Amniotic epithelial cell (primary cell): ENCODE measurements around the gene DKKL1.

Experiments
- DNase-seq: peaks from one replicate; pipeline ENCODE4 v3.0.0-alpha.2; 2010; ENCODE audit warnings: low read depth

The DKKL1 gene

GRCh38 chr19:49396738-49397505 lies 33.2 kb downstream of the DKKL1 start:
- DNase-seq, result no peak

- no peak for DNase-seq
Measured at GRCh38 chr19:49398001-49398615, 34.4 kb downstream of the DKKL1 start.

- no peak for DNase-seq
Measured at GRCh38 chr19:49398931-49399330, 35.3 kb downstream of the DKKL1 start.

GRCh38 chr19:49400029-49400428 lies 36.4 kb downstream of the DKKL1 start:
- DNase-seq, result peak; percentile 52

- DNase-seq, result no peak
Measured at GRCh38 chr19:49403404-49404187, 39.9 kb downstream of the DKKL1 start.

GRCh38 chr19:49407079-49407478 lies 43.4 kb downstream of the DKKL1 start:
- no peak for DNase-seq

- no peak for DNase-seq
Measured at GRCh38 chr19:49407482-49408015, 43.9 kb downstream of the DKKL1 start.

GRCh38 chr19:49408816-49409440 lies 45.3 kb downstream of the DKKL1 start:
- no peak for DNase-seq

GRCh38 chr19:49409441-49410029 lies 45.9 kb downstream of the DKKL1 start:
- no peak for DNase-seq

- DNase-seq, result no peak
Measured at GRCh38 chr19:49411681-49412326, 48.1 kb downstream of the DKKL1 start.

GRCh38 chr19:49413348-49413747 lies 49.7 kb downstream of the DKKL1 start:
- no peak for DNase-seq

- no peak for DNase-seq
Measured at GRCh38 chr19:49414256-49414655, 50.6 kb downstream of the DKKL1 start.

GRCh38 chr19:49415102-49415809 lies 51.6 kb downstream of the DKKL1 start:
- no peak for DNase-seq

- no peak for DNase-seq
Measured at GRCh38 chr19:49415810-49416200, 52.1 kb downstream of the DKKL1 start.

- DNase-seq, result no peak
Measured at GRCh38 chr19:49417088-49417487, 53.4 kb downstream of the DKKL1 start.

- DNase-seq, result no peak
Measured at GRCh38 chr19:49418511-49418910, 54.8 kb downstream of the DKKL1 start.

GRCh38 chr19:49419173-49419572 lies 55.5 kb downstream of the DKKL1 start:
- DNase-seq, result no peak

GRCh38 chr19:49420227-49420626 lies 56.5 kb downstream of the DKKL1 start:
- no peak for DNase-seq

- DNase-seq, result peak; percentile 25
Measured at GRCh38 chr19:49421039-49421877, 57.6 kb downstream of the DKKL1 start.

- no peak for DNase-seq
Measured at GRCh38 chr19:49421878-49422202, 58.2 kb downstream of the DKKL1 start.
